ENCODE results near the gene NT5C.

GRCh38 chr17:75114552-75115314, 16.8 kb downstream of the NT5C start:
- no peak for TF ChIP-seq CTCF (IDR thresholded peaks at IDR 0.05; ENCODE audit: low read depth, low read length, missing input control)
- TF ChIP-seq YY1 (IDR thresholded peaks at IDR 0.05) = no peak
- TF ChIP-seq ATF3 (IDR thresholded peaks at IDR 0.05) = no peak
- TF ChIP-seq HNF4A (conservative IDR thresholded peaks at IDR 0.05) = no peak

Measured in liver (tissue), 3 donors.